Uterus (tissue), 2 donors: ENCODE measurements around the gene SLC4A2.

ENCODE experiments used
- POLR2A ChIP-seq, 2 donors: fragments of 450-650 bp; IDR thresholded peaks; one replicate each; pipeline ENCODE4 v1.6.1; 2016; ENCODE audit warnings: antibody characterized with exemption in 2 of 2, mild to moderate bottlenecking in 1 of 2, moderate library complexity in 1 of 2
- TF ChIP-seq, protein P1 (sequence below), 4 experiments: fragments of 200-600 bp in 2 of 4; fragments of 450-650 bp in 2 of 4; sonication (generic) in 2 of 4; IDR thresholded peaks; one replicate each; pipeline ENCODE4 v1.5.1; 2016 to 2019; ENCODE audit warnings: antibody characterized with exemption in 4 of 4, mild to moderate bottlenecking in 2 of 4, moderate library complexity in 1 of 4

DNA sequence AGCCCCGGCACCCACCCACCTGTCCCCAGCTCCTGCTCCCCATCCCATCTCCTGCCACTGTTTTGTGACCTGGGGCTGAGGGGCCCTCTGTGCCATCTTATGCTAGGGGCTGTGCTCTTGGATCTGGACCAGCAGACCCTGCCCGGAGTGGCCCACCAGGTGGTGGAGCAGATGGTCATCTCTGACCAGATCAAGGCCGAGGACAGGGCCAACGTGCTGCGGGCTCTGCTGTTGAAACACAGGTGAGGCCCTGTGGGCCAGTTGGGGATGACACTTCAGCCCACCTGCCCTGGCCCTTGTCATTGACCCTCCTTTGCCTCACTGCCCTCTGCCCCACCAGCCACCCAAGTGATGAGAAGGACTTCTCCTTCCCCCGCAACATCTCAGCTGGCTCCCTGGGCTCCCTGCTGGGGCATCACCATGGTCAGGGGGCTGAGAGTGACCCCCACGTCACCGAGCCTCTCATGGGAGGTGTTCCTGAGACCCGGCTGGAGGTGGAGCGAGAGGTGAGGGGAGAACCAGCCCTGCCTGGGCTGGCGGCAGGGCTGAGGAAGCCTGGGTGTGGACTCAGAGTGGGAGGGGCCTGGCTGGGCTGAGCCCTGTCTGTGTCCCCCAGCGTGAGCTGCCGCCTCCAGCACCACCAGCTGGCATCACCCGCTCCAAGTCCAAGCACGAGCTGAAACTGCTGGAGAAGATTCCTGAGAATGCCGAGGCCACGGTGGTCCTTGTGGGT lies 10.6 kb downstream of the SLC4A2 start:
- TF ChIP-seq, protein P1, sequence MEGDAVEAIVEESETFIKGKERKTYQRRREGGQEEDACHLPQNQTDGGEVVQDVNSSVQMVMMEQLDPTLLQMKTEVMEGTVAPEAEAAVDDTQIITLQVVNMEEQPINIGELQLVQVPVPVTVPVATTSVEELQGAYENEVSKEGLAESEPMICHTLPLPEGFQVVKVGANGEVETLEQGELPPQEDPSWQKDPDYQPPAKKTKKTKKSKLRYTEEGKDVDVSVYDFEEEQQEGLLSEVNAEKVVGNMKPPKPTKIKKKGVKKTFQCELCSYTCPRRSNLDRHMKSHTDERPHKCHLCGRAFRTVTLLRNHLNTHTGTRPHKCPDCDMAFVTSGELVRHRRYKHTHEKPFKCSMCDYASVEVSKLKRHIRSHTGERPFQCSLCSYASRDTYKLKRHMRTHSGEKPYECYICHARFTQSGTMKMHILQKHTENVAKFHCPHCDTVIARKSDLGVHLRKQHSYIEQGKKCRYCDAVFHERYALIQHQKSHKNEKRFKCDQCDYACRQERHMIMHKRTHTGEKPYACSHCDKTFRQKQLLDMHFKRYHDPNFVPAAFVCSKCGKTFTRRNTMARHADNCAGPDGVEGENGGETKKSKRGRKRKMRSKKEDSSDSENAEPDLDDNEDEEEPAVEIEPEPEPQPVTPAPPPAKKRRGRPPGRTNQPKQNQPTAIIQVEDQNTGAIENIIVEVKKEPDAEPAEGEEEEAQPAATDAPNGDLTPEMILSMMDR (IDR thresholded peaks at IDR 0.05) = no peak
- no peak for TF ChIP-seq POLR2A (IDR thresholded peaks at IDR 0.05)
